ENCODE data around the gene MMP23B.

MMP23B gene

GRCh38 chr1:1617516-1617915, 14.5 kb upstream of the MMP23B start:
- H3K4me1 Mint-ChIP-seq: peaks cover 20% of the 10 kb centered on the region
- H3K27me3 Mint-ChIP-seq (ENCODE audit: low read depth): no peaks in the 10 kb centered on the region
- no peak for TF ChIP-seq CTCF (IDR thresholded peaks at IDR 0.05; ENCODE audit: unreplicated experiment in 3 of 3)
- peak overlapping the region; percentile 29 to 86 (median 46) for H3K27ac Mint-ChIP-seq
- peak overlapping the region; percentile 84 to 90 (median 89) for H3K4me3 Mint-ChIP-seq
- H3K9me3 Mint-ChIP-seq: no peaks in the 10 kb centered on the region
- no peaks in the 10 kb centered on the region for H3K36me3 Mint-ChIP-seq (ENCODE audit: low read depth)

GRCh38 chr1:1617925-1618324, 14.0 kb upstream of the MMP23B start:
- Mint-ChIP-seq H3K27ac (peak overlapping the region in 1 of 3 experiments; percentile 29), H3K36me3 (ENCODE audit: low read depth) (no peaks in the 10 kb centered on the region), H3K9me3 (no peaks in the 10 kb centered on the region), H3K27me3 (ENCODE audit: low read depth) (no peaks in the 10 kb centered on the region), H3K4me1 (peaks cover 20% of the 10 kb centered on the region), H3K4me3 (peak overlapping the region; percentile 84 to 90 (median 89))
- TF ChIP-seq CTCF (IDR thresholded peaks at IDR 0.05; ENCODE audit: unreplicated experiment in 3 of 3): no peak

GRCh38 chr1:1618396-1619068, 13.4 kb upstream of the MMP23B start:
- no peaks in the 10 kb centered on the region for H3K27me3 Mint-ChIP-seq (ENCODE audit: low read depth)
- no peak overlapping the region for H3K27ac Mint-ChIP-seq
- no peaks in the 10 kb centered on the region for H3K36me3 Mint-ChIP-seq (ENCODE audit: low read depth)
- H3K9me3 Mint-ChIP-seq: no peaks in the 10 kb centered on the region
- peaks cover 19% of the 10 kb centered on the region for H3K4me1 Mint-ChIP-seq
- no peak for TF ChIP-seq CTCF (IDR thresholded peaks at IDR 0.05; ENCODE audit: unreplicated experiment in 3 of 3)
- H3K4me3 Mint-ChIP-seq: no peak overlapping the region

GRCh38 chr1:1619917-1620361, 12.0 kb upstream of the MMP23B start:
- H3K36me3 Mint-ChIP-seq (ENCODE audit: low read depth): no peaks in the 10 kb centered on the region
- TF ChIP-seq CTCF (IDR thresholded peaks at IDR 0.05; ENCODE audit: unreplicated experiment in 3 of 3): no peak
- peaks cover 7% of the 10 kb centered on the region for H3K4me1 Mint-ChIP-seq
- H3K9me3 Mint-ChIP-seq: no peaks in the 10 kb centered on the region
- no peak overlapping the region for H3K27ac Mint-ChIP-seq
- H3K27me3 Mint-ChIP-seq (ENCODE audit: low read depth): no peaks in the 10 kb centered on the region
- H3K4me3 Mint-ChIP-seq: no peak overlapping the region

GRCh38 chr1:1620433-1621139, 11.4 kb upstream of the MMP23B start:
- Mint-ChIP-seq H3K27me3 (ENCODE audit: low read depth) (no peaks in the 10 kb centered on the region), H3K9me3 (no peaks in the 10 kb centered on the region), H3K4me3 (no peak overlapping the region), H3K27ac (no peak overlapping the region), H3K4me1 (peaks cover 7% of the 10 kb centered on the region), H3K36me3 (ENCODE audit: low read depth) (no peaks in the 10 kb centered on the region)
- no peak for TF ChIP-seq CTCF (IDR thresholded peaks at IDR 0.05; ENCODE audit: unreplicated experiment in 3 of 3)

All from nephron (organoid).